ENCODE results near the gene TNFAIP8L3. TPM values are rescaled to one million over a fixed set of nuclear protein-coding genes. Genes with fewer than 3 reads are reported as not detected.

Gene TNFAIP8L3
- total and polyA plus RNA-seq, 2 of the 4 experiments (the other 2 are of a cell fraction) = 0.29 to 0.90 TPM

- no peak overlapping the region for H4K8ac ChIP-seq (ENCODE audit: low read depth in 2 of 2, low read length in 2 of 2)
- H3K4ac ChIP-seq (ENCODE audit: low read depth, low read length) = no peak overlapping the region
- peaks cover 63% of the 10 kb centered on the region for H3K27me3 ChIP-seq (ENCODE audit: control insufficient read depth, insufficient read depth, low read length)
- H2BK5ac ChIP-seq (ENCODE audit: low read depth, low read length, poor library complexity, severe bottlenecking) = no peak overlapping the region
- no peak overlapping the region for H3K27ac ChIP-seq (ENCODE audit: insufficient read depth, low read length)
- H3K4me2 ChIP-seq (ENCODE audit: low read depth, low read length) = no peak overlapping the region
- dilution Hi-C loops (cut with HindIII; ENCODE audit: low sequenced_read_pairs, unreplicated experiment) (no loop called here), in situ Hi-C loops (cut with MboI; ENCODE audit: low sequenced_read_pairs) (no loop called here), intact Hi-C loops (cut with micrococcal nuclease) (no loop called here)
- no peak for DNase-seq
- H3K9me1 ChIP-seq (ENCODE audit: insufficient read depth, low read length) = no peaks in the 10 kb centered on the region
- BruUV-seq (replicated peaks) = no TSS peak
- TF ChIP-seq USF2 (IDR thresholded peaks at IDR 0.05; ENCODE audit: low read depth, low read length) = no peak
- no peak for TF ChIP-seq CEBPB (IDR thresholded peaks at IDR 0.05; ENCODE audit: low read depth, low read length)
- no peak for TF ChIP-seq MXI1 (IDR thresholded peaks at IDR 0.05; ENCODE audit: borderline replicate concordance, low read depth, low read length)
- TF ChIP-seq BHLHE40 (IDR thresholded peaks at IDR 0.05; ENCODE audit: low read depth, low read length) = no peak
- TF ChIP-seq POLR2A (IDR thresholded peaks at IDR 0.05; ENCODE audit: low read depth, low read length) = no peak
- no peak for TF ChIP-seq RFX5 (IDR thresholded peaks at IDR 0.05; ENCODE audit: low read depth, low read length)
- TF ChIP-seq RCOR1 (IDR thresholded peaks at IDR 0.05; ENCODE audit: insufficient replicate concordance, low read length) = no peak
- H2AK9ac ChIP-seq (replicated peaks; ENCODE audit: low read depth, low read length, poor library complexity) = no peak overlapping the region
- no peak overlapping the region for H3K23ac ChIP-seq (ENCODE audit: low read depth, low read length)
- H4K5ac ChIP-seq (ENCODE audit: low read depth, low read length) = no peak overlapping the region
- ChIA-PET CTCF (interaction anchor here (0.5 kb wide), 1 partner anchor 26 kb away, joined by 3 read pairs; no protein-coding TSS in a partner anchor), POLR2A (ENCODE audit: unreplicated experiment) (no interaction called here)
- H3K36me3 ChIP-seq (ENCODE audit: control insufficient read depth, insufficient read depth, low read length) = no peaks in the 10 kb centered on the region
- H3K79me1 ChIP-seq (ENCODE audit: low read depth in 1 of 2, low read length in 2 of 2) = no peaks in the 10 kb centered on the region
- no CpG with 5 or more reads among the region's 3 CpGs for WGBS, 2 experiments (ENCODE audit: extremely low coverage in 2 of 2, insufficient read length in 1 of 2)
- H4K91ac ChIP-seq (ENCODE audit: insufficient read depth, low read depth, low read length) = no peak overlapping the region
- no peak overlapping the region for H3K14ac ChIP-seq (replicated peaks; ENCODE audit: low read depth, low read length)
- no peak overlapping the region for H3K18ac ChIP-seq (ENCODE audit: low read depth, low read length)
- H2BK20ac ChIP-seq (ENCODE audit: low read depth, low read length) = no peak overlapping the region
- ATAC-seq (ENCODE audit: low read depth) = no peak
- H3K4me3 ChIP-seq (ENCODE audit: insufficient read depth, low read depth, low read length) = no peak overlapping the region
- no peak overlapping the region for H3K56ac ChIP-seq (ENCODE audit: extremely low read depth, insufficient read depth, low read length)
- no peaks in the 10 kb centered on the region; the same call in 1 of the 2 replicates for H3K4me1 ChIP-seq (ENCODE audit: control insufficient read depth, insufficient read depth, low read length)
- H4K20me1 ChIP-seq (ENCODE audit: insufficient read depth, low read length) = no peaks in the 10 kb centered on the region
- H3K9ac ChIP-seq (ENCODE audit: low read depth, low read length) = no peak overlapping the region
- H2BK120ac ChIP-seq (ENCODE audit: low read depth, low read length) = no peak overlapping the region
- H2AK5ac ChIP-seq (ENCODE audit: low read depth, low read length) = no peak overlapping the region
- H2AFZ ChIP-seq (replicated peaks; ENCODE audit: low read length, poor library complexity) = no peak overlapping the region
- no peak overlapping the region for H2BK15ac ChIP-seq (ENCODE audit: low read depth, low read length)
- no peaks in the 10 kb centered on the region for H3K9me3 ChIP-seq (ENCODE audit: control insufficient read depth, insufficient read depth, low read length)
Measured at GRCh38 chr15:51090753-51091152, 4.0 kb downstream of the TNFAIP8L3 start.
